ENCODE measurements around the gene BRSK2.

Gene BRSK2

DNA sequence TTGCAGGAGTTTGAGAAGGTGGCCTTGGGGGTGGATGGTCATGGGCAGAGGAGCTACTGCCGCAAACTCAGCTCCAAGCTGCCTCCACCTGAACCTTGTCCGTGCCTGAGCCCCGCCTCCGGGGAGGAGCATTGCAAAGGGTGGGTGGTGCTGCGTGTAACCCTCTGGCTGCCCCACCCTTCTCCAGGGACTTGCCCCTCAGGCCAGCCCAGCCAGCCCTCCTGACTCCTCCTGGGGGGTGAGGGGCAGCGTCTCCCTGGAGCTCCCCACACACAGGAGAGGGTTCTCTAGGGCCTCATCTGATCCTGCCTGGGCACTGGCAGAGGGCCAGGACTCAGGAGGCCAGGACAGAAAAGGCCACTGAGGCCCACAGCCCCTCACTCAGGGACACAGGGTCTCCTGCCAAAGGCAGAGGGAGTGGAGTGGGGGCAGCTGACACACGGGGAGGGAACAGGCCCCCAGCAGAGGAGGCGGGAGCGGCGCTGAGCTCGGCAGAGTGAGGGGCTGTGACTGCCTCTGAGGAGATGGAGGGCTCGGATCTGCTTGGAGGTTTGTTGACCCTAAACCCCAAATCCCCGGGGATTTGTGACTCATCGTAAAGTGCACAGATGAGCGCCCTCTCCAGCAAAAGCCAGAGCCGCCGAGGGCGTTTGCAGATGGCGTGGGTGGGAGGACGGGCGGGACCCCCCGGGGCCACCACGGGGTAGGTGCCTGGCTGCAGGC, 12.8 kb downstream of the BRSK2 start:
- H3K4me2 ChIP-seq (ENCODE audit: low read length), result no peak overlapping the region
- no peak overlapping the region for H3K9ac ChIP-seq (ENCODE audit: low read length)
- H4K20me1 ChIP-seq (ENCODE audit: insufficient read depth, low read length), result no peaks in the 10 kb centered on the region

DNA sequence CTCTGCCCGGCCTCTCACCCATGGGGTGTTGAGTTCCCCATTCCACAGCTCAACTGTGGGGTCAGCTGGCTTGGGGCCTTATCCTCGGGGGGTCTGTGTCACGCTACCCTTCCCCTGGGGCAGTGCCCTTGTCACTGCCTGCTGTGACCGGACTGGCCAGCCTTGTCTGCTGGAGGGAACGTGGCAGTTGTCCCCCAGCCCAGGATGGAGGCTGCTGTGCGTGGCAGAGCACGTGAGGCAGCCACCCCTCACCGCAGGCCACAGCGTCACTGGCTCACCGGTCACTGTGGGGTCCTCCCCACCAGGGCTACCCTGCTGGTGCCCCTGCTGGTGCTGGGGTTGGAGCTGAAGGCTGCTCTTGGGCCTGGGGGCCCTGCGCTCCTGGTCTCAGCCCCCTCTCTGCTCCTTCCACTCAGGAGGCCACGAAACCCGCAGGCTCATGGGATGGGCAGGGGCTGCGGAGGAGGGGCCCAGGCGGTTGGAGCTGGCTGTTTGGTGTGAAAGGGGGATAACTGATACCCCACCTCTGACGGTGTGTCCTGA, 13.4 kb downstream of the BRSK2 start:
- Histone ChIP-seq H3K27ac (ENCODE audit: low read depth, low read length, poor library complexity, severe bottlenecking) (no peak overlapping the region), H4K20me1 (ENCODE audit: insufficient read depth, low read length) (no peaks in the 10 kb centered on the region), H3K36me3 (ENCODE audit: insufficient read depth, low read length) (no peaks in the 10 kb centered on the region), H3K9me2 (ENCODE audit: low read depth, low read length) (no peaks in the 10 kb centered on the region), H3K9me3 (ENCODE audit: low read length) (no peaks in the 10 kb centered on the region), H3K4me1 (ENCODE audit: insufficient read depth, low read length, severe bottlenecking) (no peaks in the 10 kb centered on the region), H2AFZ (ENCODE audit: low read length) (no peak overlapping the region), H3K9ac (ENCODE audit: low read length) (no peak overlapping the region), H3K79me2 (ENCODE audit: insufficient read depth, low read length) (no peaks in the 10 kb centered on the region), H3K4me3 (ENCODE audit: low read depth, low read length, poor library complexity, severe bottlenecking) (no peak overlapping the region), H3K4me2 (ENCODE audit: low read length) (no peak overlapping the region), H3F3A (ENCODE audit: insufficient read depth, low read length) (no peaks in the 10 kb centered on the region), H3K27me3 (ENCODE audit: insufficient read depth, low read length) (no peaks in the 10 kb centered on the region)
- no peak for TF ChIP-seq EZH2 (IDR thresholded peaks at IDR 0.05; ENCODE audit: borderline replicate concordance, low read length)
- TF ChIP-seq, protein P1, sequence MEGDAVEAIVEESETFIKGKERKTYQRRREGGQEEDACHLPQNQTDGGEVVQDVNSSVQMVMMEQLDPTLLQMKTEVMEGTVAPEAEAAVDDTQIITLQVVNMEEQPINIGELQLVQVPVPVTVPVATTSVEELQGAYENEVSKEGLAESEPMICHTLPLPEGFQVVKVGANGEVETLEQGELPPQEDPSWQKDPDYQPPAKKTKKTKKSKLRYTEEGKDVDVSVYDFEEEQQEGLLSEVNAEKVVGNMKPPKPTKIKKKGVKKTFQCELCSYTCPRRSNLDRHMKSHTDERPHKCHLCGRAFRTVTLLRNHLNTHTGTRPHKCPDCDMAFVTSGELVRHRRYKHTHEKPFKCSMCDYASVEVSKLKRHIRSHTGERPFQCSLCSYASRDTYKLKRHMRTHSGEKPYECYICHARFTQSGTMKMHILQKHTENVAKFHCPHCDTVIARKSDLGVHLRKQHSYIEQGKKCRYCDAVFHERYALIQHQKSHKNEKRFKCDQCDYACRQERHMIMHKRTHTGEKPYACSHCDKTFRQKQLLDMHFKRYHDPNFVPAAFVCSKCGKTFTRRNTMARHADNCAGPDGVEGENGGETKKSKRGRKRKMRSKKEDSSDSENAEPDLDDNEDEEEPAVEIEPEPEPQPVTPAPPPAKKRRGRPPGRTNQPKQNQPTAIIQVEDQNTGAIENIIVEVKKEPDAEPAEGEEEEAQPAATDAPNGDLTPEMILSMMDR (IDR thresholded peaks at IDR 0.05; ENCODE audit: low read length), result no peak

More for the DNA sequence above, 12.8 kb downstream of the BRSK2 start:
- Histone ChIP-seq H3K36me3 (ENCODE audit: insufficient read depth, low read length) (no peaks in the 10 kb centered on the region), H3K9me3 (ENCODE audit: low read length) (no peaks in the 10 kb centered on the region), H3F3A (ENCODE audit: insufficient read depth, low read length) (no peaks in the 10 kb centered on the region), H3K79me2 (ENCODE audit: insufficient read depth, low read length) (no peaks in the 10 kb centered on the region), H2AFZ (ENCODE audit: low read length) (no peak overlapping the region), H3K9me2 (ENCODE audit: low read depth, low read length) (no peaks in the 10 kb centered on the region), H3K27me3 (ENCODE audit: insufficient read depth, low read length) (no peaks in the 10 kb centered on the region), H3K27ac (ENCODE audit: low read depth, low read length, poor library complexity, severe bottlenecking) (no peak overlapping the region), H3K4me3 (ENCODE audit: low read depth, low read length, poor library complexity, severe bottlenecking) (no peak overlapping the region), H3K4me1 (ENCODE audit: insufficient read depth, low read length, severe bottlenecking) (no peaks in the 10 kb centered on the region)
- TF ChIP-seq, protein P1 (IDR thresholded peaks at IDR 0.05; ENCODE audit: low read length), result no peak
- TF ChIP-seq EZH2 (IDR thresholded peaks at IDR 0.05; ENCODE audit: borderline replicate concordance, low read length), result no peak

DNA sequence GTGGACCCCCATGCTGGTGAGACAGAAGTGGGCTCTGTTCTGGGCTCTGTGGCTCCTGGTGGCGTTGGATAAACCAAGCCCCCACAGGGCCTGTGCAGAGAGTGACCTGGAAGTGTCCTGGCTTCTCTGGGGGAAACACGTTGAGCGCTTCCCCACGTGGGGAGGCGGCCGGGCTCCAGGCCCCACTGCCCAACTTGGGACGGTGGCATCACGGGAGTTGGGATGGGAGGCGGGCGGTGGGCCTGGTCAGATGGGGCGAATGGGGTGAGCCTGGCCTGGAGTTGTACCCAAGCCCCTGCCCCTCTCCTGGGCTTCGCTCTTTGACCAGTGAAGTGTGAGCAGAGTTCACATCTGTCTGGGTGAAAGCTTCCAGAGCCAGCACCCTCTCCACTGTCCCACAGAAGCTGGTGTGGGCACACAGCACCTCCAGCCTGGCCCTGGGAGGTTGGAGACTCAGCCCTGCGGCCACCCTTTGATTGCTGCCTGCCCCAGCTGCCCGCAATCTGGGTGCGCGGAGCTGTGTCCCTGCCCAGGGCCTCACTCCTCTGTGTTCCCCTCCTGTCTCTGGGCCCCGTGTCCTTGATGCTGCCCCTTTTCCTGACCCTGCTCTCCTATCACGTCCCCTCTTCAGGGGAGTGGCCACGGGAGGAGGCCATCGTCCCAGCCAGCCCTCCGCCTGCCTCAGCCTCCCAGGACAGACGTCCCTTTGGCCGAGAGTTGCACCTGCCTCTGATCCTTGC, 14.2 kb downstream of the BRSK2 start:
- Histone ChIP-seq H3K27ac (ENCODE audit: low read depth, low read length, poor library complexity, severe bottlenecking) (no peak overlapping the region), H3K79me2 (ENCODE audit: insufficient read depth, low read length) (no peaks in the 10 kb centered on the region), H3K9me3 (ENCODE audit: low read length) (no peaks in the 10 kb centered on the region), H3K9ac (ENCODE audit: low read length) (no peak overlapping the region), H3K4me3 (ENCODE audit: low read depth, low read length, poor library complexity, severe bottlenecking) (no peak overlapping the region), H3K4me2 (ENCODE audit: low read length) (no peak overlapping the region), H4K20me1 (ENCODE audit: insufficient read depth, low read length) (no peaks in the 10 kb centered on the region), H2AFZ (ENCODE audit: low read length) (no peak overlapping the region), H3F3A (ENCODE audit: insufficient read depth, low read length) (no peaks in the 10 kb centered on the region), H3K27me3 (ENCODE audit: insufficient read depth, low read length) (no peaks in the 10 kb centered on the region), H3K36me3 (ENCODE audit: insufficient read depth, low read length) (no peaks in the 10 kb centered on the region), H3K9me2 (ENCODE audit: low read depth, low read length) (no peaks in the 10 kb centered on the region), H3K4me1 (ENCODE audit: insufficient read depth, low read length, severe bottlenecking) (no peaks in the 10 kb centered on the region)
- TF ChIP-seq EZH2 (IDR thresholded peaks at IDR 0.05; ENCODE audit: borderline replicate concordance, low read length), result no peak
- TF ChIP-seq, protein P1 (IDR thresholded peaks at IDR 0.05; ENCODE audit: low read length), result no peak
